Heart left ventricle (tissue), 13 donors: ENCODE results near the gene TRPV4.

Experiments
- POLR2A ChIP-seq, 2 donors: fragments of 450-650 bp; IDR thresholded peaks; one replicate each; pipeline ENCODE4 v1.6.1; 2017; ENCODE audit warnings: antibody characterized with exemption in 2 of 2, mild to moderate bottlenecking in 2 of 2, moderate library complexity in 2 of 2
- TF ChIP-seq, protein P1 (sequence below), 12 donors: fragments of 200-600 bp; sonication (generic) in 4 of 12; IDR thresholded peaks; one replicate each; pipeline versions ENCODE4 v1.5.0 to v1.8.0; 2018 to 2022; ENCODE audit warnings: antibody characterized with exemption in 12 of 12, mild to moderate bottlenecking in 5 of 12
- donor health status: ischemic (EF 13 %, LVEDD 7.1; RV severe dilation, severe dysfunction).
- donor health status: DM: no; HTN: yes; CAD: no.
- donor health status: DM: no; HTN: no; CAD: no.
- donor health status: ischemic (EF 25% LVEDD 6.9; RV normal size, moderate dysfunction).
- donor health status: ischemic (EF 25% LVEDD 5.7; RV mildly dilated, moderate dysfunction).
- donor health status: ischemic (EF 35%, LVEDD 5.7; RV mildly dilated, moderate dysfunction).
- donor health status: nonischemic (EF 11% LVEDD 7.7; RV severe dilation, severe dysfunction).
- donor health status: DM: yes; HTN: yes; CAD: no.
- donor health status: PGD.
- donor health status: ischemic (EF 29% LVEDD 5.4; RV normal size, mild dysfunction).
- donor health status: nonischemic (EF 23%, LVEDD 6.1; RV moderate dilation, normal function).

DNA sequence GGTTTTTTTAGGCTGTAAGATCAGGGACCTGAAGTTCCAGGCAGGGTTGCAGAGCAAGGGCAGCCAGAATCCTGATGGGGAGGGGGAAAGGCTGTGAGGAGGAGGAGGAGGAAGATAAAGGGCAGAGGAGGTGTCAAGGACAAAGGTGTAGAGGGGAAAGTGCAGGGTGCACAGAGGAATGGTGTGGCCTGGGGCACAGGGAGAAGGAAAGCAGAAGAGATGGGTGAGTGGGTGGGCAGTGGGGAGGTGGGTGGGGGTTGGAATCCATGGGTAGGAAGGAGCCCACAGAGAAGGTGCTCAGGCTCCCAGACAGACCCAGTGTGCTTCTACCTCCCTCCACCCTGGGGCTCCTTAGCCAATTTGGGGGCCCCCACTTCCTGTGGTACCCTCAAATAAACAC, 11.2 kb downstream of the TRPV4 start:
- TF ChIP-seq, protein P1, sequence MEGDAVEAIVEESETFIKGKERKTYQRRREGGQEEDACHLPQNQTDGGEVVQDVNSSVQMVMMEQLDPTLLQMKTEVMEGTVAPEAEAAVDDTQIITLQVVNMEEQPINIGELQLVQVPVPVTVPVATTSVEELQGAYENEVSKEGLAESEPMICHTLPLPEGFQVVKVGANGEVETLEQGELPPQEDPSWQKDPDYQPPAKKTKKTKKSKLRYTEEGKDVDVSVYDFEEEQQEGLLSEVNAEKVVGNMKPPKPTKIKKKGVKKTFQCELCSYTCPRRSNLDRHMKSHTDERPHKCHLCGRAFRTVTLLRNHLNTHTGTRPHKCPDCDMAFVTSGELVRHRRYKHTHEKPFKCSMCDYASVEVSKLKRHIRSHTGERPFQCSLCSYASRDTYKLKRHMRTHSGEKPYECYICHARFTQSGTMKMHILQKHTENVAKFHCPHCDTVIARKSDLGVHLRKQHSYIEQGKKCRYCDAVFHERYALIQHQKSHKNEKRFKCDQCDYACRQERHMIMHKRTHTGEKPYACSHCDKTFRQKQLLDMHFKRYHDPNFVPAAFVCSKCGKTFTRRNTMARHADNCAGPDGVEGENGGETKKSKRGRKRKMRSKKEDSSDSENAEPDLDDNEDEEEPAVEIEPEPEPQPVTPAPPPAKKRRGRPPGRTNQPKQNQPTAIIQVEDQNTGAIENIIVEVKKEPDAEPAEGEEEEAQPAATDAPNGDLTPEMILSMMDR (IDR thresholded peaks at IDR 0.05): no peak
- TF ChIP-seq POLR2A (IDR thresholded peaks at IDR 0.05): no peak
